Ureter (tissue), 1 donor: ENCODE measurements around the gene CFAP99. TPM values are rescaled to one million over a fixed set of nuclear protein-coding genes. Genes with fewer than 3 reads are reported as not detected.

ENCODE experiments used
- DNase-seq: peaks from one replicate; pipeline ENCODE4 v3.0.0-alpha.2; 2020; ENCODE audit warnings: low spot score
- total RNA-seq: library from RNA; stranded (reverse); gene quantifications from one replicate; pipeline ENCODE4 v1.2.4, GENCODE V29; 2023
- donor health status: DM: yes; HTN: yes; CAD: no.

CFAP99 gene
- total RNA-seq, 1 donor from 2014 or later: not detected

DNA sequence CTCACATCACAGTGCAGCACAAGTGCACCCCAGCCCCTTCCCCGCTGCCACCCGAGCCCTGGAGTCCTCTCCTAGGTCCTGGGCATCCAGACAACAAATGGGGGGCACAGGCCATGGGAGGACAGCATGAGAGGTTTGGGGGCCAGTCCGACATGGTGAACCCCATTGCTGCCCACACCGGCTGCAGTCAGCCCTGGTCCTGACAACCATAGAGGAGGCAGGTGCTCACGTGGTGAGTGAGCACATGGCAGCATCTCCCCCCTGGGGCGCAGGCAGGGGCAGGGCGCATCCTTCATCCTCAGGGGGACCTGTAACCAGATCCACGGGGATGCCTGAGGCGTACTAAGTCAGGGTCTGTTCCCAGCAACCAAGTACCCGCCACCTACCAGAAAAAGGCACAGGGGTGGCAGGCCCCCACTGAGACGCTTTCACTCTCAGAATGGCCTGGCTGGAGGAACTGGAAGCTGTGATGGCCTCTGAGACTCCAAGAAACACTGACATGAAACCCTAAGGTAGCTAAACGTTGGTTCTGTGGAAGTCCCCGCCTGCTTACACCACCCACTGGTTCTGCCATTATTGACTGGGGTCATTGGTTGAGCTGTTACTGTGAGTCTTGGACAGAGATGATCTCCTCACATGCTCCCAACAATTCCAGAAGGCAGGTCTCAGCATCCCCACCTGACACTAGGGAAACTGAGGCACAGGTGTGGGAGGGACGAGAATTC lies 6.8 kb upstream of the CFAP99 start:
- no peak for DNase-seq

DNA sequence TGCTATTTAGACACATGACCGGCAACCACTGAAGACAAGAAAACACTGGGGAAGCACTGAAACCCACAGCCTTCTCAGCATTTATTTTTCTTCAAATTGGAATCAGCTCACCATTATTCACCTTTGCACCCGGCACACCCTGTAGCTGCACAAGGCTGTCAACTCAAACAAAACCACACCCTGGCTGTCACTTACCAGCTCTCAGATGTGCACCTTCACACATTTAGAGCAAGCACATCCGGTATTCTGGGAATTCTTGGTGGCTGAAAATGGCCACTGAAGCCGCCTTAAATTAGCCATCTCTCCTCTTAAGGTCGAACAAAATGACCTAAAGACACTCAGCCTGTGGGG lies 6.2 kb upstream of the CFAP99 start:
- no peak for DNase-seq

DNA sequence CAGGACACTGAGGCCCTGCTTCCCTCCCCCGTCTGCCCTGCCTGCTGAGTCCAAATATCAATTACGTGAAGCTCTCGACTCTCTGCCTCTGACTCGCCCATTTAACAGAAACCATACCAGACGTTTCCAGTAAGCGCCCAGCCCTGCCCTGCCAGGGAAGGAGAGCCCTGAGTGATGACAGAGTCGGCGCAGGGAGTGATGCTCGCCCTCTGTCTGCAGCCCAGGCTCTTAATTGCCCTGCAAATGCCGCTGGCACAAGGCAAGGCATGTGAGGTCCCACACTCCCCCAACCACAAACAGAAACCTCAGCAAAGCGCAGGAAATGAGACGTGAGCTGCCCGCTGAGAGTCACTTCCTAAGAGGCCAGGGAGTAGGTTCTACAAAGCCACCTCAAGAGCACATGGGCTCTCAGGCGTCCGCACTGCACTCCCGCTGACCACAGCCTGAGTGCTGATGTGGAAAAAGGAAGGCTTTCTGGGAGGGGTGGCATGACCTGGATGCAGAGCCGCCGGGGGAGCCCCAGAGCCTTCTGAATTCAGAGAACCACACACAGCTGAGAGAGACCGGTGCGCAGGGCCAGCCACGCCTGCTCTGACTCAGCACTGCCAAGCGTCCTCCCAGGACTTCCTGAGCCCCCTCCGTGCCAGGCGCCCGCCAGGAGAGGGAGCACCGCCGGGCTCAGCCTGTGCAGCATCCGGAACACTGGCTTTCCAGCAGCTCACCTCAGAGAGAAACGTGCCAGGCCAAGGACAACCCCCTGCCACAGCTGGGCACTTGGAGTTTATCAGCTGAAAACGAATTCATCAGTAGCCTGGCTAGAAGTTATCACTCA lies 5.7 kb upstream of the CFAP99 start:
- DNase-seq: peak; percentile 83

DNA sequence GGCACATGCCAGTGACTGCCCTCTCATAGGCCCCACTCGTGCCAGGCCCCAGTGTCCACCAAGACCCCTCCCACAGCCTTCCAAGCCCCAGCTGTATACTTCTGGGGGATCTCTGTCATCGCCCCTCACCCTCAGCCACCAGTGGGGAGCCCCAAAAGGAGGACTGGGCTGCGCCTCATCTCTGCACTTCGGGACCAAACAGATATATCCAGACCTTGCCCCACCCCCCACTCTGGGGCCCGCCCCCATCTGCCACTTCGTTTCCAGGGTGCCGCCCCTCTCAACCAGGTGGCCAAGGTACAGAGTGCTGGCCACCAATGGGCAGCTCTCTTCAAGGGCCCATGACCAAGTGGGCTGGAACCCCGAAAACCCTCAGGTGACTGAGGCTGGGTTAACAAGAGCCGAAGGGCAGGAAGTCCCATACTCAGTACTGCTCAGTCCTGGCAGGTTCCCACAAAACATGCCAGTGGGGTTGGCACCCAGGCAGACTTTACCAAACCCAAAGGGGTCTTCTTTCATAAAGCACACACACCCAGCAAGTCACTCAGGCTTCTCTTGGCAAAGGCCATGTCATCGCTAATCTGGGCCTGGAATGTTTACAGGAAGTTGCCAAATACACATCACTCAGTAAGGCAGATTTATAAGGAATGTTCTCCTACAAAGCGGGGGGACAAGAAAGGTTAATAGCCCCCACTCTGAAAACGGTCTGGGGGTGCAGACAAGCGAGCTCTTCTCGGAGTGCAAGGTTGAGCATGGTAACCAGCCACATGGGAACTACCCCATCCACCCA lies 4.7 kb upstream of the CFAP99 start:
- no peak for DNase-seq

DNA sequence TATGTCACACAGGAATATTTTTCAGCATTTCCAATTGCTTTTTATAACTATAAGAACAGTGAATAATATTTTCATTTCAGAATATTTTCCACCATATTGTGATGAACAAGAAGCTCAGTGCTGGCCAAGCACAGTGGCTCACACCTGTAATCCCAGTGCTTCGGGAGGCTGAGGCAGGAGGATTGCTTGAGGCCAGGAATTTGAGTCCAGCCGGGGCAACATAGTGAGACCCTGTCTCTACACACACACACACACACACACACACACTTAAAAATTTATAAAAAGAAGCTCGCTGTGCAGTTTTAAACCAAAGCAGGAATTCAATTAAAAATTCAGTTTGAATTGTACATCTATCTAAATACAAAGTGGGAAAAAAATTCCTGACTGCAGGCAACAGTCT lies 3.5 kb upstream of the CFAP99 start:
- DNase-seq: no peak

DNA sequence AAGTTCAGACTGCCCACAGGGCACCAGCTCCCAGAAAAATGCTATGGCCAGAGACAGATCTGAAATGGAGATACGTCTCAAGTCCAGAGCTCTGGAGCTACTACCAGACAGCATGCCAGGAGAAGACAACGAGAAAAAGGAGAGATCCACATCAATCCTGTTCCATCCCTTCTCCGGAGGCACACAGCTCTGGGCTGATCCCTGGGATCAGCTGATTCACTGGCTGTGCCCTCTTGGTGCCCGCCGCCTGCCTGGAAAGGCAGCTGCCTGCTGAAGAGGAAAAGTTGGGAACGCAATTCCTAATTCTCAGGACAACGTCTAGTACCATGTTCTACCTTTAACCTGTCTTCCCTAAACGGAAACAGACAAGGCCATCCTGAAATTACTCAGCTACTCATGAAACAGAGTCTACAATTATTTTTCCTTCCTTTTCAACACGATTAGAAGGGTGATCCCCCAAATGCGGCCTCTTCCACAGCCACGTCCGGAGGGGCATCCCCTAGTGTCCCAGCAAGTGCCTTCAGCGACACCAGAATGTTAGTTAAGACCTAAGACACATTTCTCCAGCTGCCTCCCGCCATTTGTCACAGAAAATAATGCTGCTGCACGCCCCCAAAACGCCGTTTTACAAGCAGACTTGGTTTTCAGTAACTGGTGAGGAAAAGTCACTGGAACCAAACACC lies 2.7 kb upstream of the CFAP99 start:
- DNase-seq: no peak

DNA sequence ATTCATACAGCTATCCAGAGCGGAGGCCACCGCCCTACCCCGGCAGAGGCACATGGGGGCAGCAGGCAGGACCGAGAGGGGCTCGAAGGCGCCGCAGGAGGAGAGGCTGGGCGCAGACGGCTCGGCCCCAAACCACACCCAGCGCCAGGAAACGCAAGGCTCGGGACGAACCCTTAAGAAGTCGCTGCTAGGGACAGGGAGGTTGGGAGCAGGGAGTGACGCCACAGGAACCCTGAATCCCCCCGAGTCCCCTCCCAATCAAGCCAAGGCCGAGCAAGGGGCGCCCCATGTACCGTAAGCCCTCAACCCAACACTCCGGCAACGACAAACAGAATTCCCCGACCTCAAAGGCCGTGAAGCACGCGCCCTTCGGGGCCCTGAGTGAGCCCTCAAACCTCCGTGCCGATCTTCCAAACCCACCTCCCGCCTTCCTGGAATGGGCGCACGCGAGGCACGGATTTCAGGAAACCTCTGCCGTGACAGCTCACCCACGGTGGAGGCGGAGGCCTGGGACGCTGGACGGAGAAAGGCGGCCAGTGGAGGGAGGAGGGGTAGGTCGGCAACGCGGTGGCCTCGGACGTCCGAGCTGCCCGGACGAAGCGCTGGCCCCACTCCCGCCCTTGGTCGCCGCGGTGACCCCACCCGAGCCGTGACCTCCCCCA lies 2.1 kb upstream of the CFAP99 start:
- no peak for DNase-seq

DNA sequence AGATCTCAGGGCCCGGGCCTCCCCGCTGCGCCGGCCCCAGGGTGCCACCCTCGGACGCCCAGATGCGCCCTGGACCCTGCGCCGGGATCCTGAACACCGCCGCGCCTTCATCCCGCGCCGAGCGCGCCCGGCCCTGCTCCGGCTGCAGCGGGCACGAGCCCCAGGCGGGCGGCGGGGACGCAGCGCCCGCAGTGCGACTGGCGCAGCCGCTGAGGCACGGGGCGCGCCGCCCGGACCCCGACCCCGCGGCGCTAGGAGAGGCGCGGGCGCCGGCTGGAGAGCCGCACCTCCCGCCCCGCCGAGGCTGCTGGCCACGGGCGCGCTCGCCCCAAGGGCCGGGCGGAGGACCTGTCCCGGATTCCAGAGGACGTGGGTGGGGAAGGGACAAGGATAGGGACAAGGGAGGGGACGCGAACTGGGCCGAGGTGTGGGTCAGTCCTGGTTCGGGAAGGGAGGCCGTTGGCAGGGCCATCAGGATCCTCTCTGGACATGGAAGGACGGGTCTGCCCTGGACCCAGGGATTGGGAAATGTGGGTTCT lies 1.5 kb upstream of the CFAP99 start:
- DNase-seq: no peak

DNA sequence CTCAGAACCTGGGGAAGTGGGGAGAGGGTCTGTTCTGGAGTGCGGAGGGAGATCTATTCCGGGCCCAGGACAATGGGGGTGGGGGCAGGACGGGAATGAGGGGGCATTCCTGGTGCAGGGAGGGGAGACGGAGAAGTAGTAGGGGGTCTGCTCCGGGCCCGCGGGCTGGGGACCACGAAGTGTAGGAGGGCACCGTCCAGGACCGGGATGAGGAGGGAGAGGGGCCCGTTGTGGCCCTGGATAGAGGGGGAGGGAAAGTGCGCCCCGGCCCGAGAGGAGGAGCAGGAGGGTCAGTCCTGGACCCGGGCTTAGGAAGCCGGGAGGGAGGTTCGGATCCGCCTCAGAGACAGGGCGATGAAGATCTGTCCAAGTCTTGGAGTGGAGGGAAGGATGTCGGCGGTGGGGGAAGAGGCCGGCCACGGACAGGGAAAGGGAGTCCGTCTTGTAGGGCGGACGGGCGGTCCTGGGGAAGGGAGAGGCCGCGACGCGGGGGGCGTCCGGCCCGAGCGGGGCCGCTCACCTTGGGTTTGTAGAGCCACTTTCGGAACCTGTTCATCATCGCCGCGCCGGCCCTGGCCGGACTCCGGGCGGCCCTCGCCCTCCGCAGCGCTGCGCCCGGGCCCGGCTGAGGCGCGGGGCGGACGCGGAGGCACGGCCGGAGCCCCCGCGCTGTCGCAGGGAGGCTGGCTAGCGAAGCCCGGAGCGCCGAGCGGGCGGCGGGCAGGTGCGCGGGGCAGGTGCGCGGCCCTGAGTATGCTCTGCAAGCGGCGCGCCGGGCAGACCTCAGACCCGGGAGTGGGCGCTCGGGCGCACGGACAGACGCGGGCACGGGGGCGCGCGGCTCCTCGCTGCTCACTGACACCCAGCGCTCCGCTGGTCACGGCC lies 748 bp upstream of the CFAP99 start, which contains the start of gene ZFYVE28:
Gene ZFYVE28, minus strand, starts transcription at position 881 of the 885 bp plus-strand sequence. Its CDS starts 322 bp downstream, at position 559.
- no peak for DNase-seq

DNA sequence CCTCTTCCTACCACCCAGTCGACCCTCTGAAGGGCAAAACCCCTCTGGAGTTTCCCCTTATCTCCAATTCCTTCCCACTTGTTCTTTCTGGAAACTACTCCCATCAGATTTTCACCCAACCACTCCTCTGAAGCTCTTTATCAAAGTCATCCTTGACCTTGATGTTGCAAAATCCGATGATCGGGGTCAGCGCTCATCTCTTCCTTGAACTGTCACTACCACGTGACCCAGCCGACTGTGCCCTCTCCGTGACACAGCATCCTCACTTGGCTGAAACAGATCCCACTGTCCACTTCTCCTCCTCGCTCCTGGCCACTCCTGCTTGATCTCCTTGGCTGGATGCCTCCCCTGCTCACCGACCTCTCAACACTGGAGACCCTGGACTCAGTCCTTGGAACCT lies 1.1 kb downstream of the CFAP99 start:
- no peak for DNase-seq

DNA sequence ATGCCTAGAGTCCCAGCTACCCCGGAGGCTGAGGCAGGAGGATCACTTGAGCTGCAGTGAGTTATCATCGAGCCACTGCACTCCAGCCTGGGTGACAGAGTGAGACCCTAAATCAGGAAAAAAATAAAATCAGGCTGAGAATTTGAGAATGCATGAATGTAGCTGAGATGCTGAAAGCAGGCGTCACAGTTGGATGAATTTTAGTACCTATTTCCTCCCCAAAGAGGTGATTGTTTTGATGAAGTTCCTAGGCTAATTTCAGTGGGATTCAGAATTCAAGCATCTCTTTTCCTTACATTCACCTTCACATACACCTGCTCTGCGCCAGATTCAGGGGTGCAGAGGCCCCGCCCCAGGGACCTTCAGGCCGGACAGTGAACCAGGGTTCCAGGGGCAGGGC lies 3.2 kb downstream of the CFAP99 start:
- DNase-seq: no peak

DNA sequence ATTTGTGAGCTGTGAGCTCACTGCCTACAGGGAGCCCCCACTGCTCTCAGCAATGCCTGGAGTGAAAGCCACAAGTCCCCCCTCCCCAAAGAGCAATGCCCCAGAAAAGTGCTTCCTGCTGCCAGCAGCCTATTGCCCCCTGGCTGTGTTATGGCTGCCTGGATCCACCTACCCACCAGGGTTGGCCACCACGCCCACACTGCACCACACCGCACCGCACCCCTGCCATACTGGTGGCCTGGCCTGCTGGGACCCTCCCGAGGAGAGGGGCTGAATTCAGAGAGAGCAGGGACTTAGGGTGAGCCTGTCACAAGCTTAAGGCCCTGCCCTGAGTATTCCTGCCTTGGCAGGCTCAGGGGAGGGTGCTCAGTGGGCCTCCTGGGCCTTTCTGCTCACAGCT lies 4.3 kb downstream of the CFAP99 start:
- DNase-seq: no peak

DNA sequence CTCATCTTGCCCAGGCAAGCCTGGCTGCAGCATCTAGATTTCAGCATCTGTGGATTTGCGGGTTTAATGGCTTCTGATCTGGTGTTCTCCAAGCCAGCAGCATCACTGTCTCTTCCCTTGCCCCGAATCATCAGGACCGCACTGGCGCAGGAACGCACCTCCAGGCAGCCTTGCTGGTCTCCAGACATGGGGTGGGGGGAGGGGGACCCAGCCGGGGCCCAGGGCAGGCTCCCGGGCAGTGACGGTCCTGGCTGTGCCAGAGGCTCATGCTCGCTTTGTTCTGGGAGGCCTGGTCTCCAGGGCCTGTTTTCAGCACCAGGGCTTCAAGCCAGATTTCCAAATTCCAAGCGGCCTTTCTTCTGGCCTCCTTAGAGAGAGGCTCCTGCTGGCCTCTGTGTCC lies 4.9 kb downstream of the CFAP99 start:
- no peak for DNase-seq

DNA sequence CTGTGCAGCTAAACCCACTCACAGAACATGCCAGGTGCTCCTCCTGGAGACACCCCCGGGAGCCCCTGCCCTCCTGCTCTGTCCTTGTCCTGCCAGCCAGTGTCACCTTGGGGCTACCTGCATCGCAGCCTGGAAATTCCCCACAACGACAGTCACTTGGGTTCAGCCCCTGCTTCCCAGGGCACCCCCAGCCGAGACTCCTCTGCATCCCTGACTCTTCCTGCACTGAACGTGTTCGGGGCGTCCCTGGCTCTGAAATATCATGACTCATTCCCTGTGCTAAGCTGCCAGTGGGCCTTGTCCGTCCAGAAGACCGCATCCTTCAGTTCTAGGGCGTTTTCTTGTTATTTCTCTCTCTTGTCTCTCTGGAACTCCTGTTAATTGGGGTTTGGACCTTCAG lies 5.8 kb downstream of the CFAP99 start:
- DNase-seq: no peak

DNA sequence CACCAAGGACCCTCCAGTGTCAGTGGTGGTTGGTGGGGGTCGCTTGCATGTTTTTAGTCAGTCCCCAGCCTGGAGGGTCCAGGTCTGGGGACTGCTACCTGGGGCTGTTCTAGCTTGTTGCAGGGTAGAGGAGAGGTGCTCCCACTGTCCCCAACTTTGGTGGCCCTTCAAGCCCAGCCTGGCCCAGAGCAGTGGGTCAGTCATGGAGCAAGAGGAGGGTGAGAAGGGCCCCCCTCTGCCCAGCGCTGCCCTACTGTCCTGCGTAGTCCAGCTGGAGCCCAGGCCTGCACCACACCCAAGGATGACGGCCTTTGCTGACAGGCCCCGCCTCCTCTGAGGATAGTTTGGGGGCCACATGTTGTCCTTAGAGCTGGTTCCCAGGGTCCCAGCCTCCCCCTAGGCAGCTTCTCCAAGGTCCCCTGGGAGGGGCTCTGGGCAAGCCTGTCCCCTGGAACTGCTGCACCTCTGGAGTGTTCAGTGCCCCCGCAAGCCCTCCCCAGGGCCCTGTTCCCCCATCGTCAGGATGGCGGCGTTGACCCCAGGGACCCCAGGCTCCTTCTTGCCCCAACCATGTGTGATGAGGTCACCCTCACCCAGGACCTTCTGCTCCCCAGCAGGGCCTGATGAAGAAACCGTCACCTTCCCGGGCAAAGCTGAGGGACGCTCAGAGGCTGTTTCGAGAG lies 6.8 kb downstream of the CFAP99 start:
- no peak for DNase-seq

DNA sequence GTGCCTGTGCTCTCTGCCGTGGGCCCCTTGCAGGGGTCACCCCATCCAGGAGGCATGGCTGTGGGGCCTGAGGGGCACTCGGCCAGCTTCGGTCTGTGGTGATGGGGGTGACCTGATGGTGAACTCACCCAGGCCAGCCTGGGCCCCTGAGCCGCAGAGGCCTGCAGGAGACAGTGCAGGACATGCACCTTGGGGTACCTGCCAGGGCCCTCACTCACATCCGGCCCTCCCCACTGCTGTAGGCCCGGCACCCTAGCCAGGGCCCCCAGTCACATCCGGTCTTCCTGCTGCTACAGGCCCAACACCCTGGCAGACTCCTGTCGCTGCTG lies 7.3 kb downstream of the CFAP99 start:
- DNase-seq: no peak

DNA sequence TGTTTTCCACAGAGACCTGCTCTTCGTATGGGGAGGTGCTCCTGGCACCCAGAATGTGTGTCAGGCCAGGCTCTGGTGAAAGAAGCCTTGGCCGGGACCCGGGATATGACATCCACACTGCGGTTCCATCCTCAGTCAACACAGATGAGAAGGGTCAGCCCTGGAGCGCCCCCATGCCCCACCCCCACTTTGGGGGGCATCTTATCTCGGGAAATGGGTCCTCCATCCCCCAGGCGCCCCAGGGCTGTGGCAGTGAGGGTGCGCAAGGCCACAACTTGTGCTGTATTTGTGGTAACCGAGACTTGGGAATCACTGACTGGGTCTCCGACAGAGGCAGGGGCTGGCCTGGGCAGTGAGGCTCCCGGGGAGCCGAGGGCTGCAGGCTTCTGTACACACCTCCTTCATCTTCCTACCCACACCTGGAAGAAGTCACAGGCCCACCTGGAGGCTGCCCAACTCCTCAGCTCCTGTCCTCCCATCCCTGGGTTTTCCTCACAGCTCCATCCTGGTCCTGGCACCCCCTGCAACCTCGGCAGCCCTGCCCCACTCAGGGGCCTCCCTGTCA lies 8.0 kb downstream of the CFAP99 start:
- DNase-seq: no peak

DNA sequence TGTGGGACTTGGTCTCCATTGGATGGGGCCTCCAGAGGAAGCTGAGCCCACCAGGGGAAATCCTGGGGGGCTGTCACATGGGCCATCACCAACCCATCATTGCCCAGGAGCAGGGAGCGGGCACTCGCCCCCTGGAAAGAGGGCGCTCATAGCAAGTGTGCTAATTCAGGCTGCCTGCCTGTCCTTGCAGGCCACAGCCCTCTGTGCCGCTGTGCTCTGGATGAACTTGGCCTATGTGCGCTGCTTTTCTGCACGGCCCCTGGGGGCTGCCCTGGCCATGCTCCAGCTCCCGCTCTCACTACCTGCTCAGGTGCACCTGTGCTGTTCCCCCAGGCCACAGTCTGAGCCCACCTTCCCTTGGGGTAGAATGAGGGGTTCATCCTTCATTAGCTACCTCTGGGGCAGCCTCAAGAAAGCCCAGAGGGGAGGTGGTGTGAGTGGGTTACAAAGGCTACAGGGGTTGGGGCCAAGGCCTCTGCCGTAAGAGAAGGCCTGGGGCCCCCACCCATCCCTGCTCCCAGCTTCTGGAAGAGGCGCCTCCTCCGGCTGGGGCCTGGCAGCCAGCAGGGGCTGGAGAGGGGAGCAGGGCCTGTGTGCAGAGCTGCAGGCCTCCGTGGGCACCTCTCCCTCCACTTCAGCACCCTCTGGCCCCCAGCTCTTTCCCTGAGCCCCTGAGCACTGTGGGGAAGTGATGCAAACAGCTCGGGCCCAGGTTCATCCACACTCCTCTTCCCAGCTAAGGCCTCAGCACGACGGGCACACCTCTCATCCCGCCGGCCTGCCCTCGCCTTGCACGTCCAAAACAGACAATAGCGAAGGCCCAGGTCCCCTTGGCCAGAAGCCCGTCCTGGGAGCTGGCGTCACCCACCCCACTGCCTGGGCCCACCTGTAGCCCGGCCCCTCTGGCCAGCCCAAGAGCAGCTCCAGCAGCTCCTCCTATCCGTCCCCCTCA lies 8.9 kb downstream of the CFAP99 start:
- DNase-seq: no peak
